ENCODE measurements around the gene FLNB.
A peak's percentile ranks its signal among the peaks of the same experiment; 100 is the strongest.

The FLNB gene

GRCh38 chr3:58115175-58115574, 107.0 kb downstream of the FLNB start:
- DNase-seq (ENCODE audit: low read depth), result no peak
- no peak for TF ChIP-seq CTCF (IDR thresholded peaks at IDR 0.05; ENCODE audit: insufficient read depth, low read depth, low read length, missing control alignments)
- no peak overlapping the region for H3K4me3 ChIP-seq (ENCODE audit: low read depth, low read length)

GRCh38 chr3:58116161-58116955, 108.1 kb downstream of the FLNB start:
- TF ChIP-seq CTCF (IDR thresholded peaks at IDR 0.05; ENCODE audit: insufficient read depth, low read depth, low read length, missing control alignments), result no peak

GRCh38 chr3:58116985-58117384, 108.8 kb downstream of the FLNB start:
- peak; percentile 6 for DNase-seq (ENCODE audit: low read depth)
- TF ChIP-seq CTCF (IDR thresholded peaks at IDR 0.05; ENCODE audit: insufficient read depth, low read depth, low read length, missing control alignments), result no peak
- H3K4me3 ChIP-seq (ENCODE audit: low read depth, low read length), result no peak overlapping the region

More at GRCh38 chr3:58116161-58116955, 108.1 kb downstream of the FLNB start:
- DNase-seq (ENCODE audit: low read depth), result peak; percentile 84
- H3K4me3 ChIP-seq (ENCODE audit: low read depth, low read length), result no peak overlapping the region

- no peak for TF ChIP-seq CTCF (IDR thresholded peaks at IDR 0.05; ENCODE audit: insufficient read depth, low read depth, low read length, missing control alignments)
- DNase-seq (ENCODE audit: low read depth), result no peak
- no peak overlapping the region for H3K4me3 ChIP-seq (ENCODE audit: low read depth, low read length)
These were observed 109.4 kb downstream of the FLNB start for GRCh38 chr3:58117561-58118181.

- DNase-seq (ENCODE audit: low read depth), result no peak
- no peak overlapping the region for H3K4me3 ChIP-seq (ENCODE audit: low read depth, low read length)
- TF ChIP-seq CTCF (IDR thresholded peaks at IDR 0.05; ENCODE audit: insufficient read depth, low read depth, low read length, missing control alignments), result no peak
These were observed 111.0 kb downstream of the FLNB start for GRCh38 chr3:58119186-58119585.

- TF ChIP-seq CTCF (IDR thresholded peaks at IDR 0.05; ENCODE audit: insufficient read depth, low read depth, low read length, missing control alignments), result no peak
- DNase-seq (ENCODE audit: low read depth), result no peak
These were observed 112.0 kb downstream of the FLNB start for GRCh38 chr3:58120075-58120812.

More at GRCh38 chr3:58120075-58120812, 112.0 kb downstream of the FLNB start:
- H3K4me3 ChIP-seq (ENCODE audit: low read depth, low read length), result no peak overlapping the region
